HG02623 (cell line): ENCODE data around the gene KCNAB2.
"Not testable (repeated sequence)": the region's sequence is repeated elsewhere in the genome, so short reads cannot be mapped to it uniquely, and the experiment has no call there.

Experiments used
- ATAC-seq: cut with Tn5 transposase; IDR thresholded peaks from one replicate; pipeline ENCODE4 v1.9.1; 2021; ENCODE audit warnings: moderate library complexity; ENCODE audit not compliant: unreplicated experiment

Gene KCNAB2

GRCh38 chr1:6009120-6010040, 36.3 kb upstream of the KCNAB2 start:
- no peak for ATAC-seq

- ATAC-seq = no peak
These were observed 35.1 kb upstream of the KCNAB2 start for GRCh38 chr1:6010554-6010953.

GRCh38 chr1:6011161-6011945, 34.3 kb upstream of the KCNAB2 start:
- no peak for ATAC-seq

GRCh38 chr1:6011946-6012258, 33.8 kb upstream of the KCNAB2 start:
- no peak for ATAC-seq

- no peak for ATAC-seq
These were observed 33.0 kb upstream of the KCNAB2 start for GRCh38 chr1:6012529-6013318.

DNA sequence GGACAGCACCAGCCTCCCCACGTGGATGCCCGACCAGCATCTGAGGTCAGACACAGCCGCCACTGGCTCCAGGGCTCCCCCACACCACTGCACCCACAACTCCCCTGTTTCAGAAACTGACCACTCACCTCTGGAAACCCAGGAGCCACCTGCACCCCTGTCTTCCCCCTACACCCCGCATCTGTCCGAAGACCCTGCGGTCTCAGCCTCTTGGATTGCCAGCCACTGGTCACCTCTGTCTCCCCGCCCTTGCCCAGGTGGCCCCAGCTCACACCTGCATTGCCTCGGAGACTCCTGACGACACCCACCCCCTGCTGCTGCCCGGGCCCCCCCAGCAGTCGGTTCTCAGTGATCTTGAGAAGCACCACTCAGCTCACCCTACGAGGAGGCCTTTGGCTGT, 32.2 kb upstream of the KCNAB2 start:
- no peak for ATAC-seq

DNA sequence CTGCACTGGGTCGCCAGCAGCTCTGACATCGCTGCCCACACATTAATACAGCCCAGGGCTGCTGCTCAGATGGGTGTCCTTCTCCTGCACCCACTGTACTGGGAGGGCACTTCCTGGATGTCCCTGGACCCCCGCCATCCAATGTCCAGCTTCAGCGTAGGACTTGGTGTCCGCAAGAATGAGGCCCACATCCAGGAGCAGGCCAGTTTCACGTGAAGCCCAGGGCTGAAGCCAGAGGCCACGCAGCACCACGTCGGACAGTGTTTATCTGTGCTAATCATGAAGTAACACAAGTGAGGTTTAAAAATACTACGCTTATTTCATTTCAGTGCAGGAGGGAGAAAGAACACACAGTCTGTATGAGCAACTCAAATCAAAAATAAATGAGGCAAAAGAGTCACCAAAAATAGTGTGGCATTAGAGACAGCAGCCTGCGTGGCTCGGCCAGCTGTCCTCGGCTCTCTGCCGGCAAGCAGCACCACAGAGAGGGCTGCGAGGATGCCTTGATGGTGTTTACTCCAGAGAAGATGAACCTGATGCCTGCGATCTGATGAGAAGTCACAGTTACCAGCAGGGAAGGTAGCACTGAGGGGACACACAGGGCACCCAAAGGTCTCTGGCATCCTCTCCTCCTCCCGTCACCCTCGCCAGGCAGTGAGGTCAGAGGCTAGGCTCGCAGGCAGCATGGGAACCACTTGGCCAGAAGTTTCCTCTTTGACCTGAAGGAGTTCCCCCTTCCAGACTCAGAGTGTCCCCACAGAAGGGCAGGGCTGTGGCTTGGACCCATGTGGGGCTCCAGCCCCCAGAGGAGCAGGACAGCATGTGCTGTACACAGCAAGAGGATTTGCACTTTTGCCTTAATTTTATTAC, 31.3 kb upstream of the KCNAB2 start:
- no peak for ATAC-seq

- no peak for ATAC-seq
These were observed 29.4 kb upstream of the KCNAB2 start for GRCh38 chr1:6016191-6016865.

DNA sequence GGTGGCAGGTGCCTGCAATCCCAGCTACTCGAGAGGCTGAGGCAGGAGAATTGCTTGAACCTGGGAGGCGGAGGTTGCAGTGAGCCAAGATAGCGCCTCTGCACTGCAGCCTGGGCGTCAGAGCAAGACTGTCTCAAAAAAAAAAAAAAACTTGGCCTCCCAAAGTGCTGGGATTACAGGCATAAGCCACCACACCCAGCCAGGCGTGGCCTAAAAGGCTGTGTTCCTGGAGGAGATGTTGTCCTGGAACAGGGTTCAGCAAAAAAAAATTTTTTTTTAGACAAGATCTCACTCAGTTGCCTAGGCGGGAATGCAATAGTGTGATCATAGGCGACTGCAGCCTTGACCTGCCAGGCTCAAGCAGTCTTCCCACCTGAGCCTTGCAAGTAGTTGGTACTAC, 28.0 kb upstream of the KCNAB2 start:
- not testable (repeated sequence) for ATAC-seq

DNA sequence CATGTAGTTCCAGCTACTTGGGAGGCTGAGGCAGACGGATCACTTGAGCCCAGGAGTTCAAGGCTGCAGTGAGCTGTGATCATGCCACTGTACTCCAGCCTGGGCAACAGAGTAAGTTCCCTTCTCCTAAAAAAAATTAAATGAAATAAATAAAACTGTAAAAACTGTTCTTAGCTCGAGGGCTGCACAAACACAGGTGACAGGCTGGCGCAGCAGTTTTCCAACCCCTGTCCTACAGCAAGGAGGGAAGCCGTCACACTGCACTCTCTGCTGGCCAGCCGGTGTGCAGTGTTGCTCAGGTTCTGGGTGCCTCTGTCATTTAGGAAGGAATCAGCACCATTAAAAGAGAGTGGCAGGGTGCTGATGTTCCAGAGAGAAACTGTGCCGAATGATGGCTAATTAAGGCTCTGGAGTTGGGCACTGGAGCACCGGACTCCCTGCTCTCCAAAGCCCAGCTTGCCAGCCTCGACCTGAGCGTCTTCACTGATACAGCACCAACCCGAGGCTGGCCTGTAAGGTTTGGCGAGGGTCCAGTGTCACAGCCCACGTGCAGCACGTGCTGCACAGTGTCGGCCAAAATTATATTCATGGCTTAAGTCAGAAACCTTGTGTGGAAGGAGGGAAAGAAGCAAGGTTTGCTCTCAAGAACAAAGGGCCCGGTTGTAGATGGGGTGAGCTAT, 26.4 kb upstream of the KCNAB2 start:
- ATAC-seq = no peak

DNA sequence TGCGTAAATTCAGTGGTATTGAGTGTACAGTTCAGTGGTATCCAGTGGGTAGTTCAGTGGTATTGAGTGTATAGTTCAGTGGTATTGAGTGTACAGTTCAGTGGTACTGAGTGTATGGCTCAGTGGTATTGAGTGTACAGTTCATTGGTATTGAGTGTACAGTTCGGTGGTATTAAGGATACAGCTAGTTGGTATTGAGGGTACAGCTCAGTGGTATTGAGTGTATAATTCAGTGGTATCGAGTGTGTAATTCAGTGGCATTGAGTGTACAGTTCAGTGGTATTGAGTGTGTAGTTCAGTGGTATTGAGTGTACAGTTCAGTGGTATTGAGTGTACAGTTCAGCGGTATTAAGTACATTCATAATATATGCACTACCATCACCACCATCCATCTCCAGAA, 23.5 kb upstream of the KCNAB2 start:
- ATAC-seq = no peak

DNA sequence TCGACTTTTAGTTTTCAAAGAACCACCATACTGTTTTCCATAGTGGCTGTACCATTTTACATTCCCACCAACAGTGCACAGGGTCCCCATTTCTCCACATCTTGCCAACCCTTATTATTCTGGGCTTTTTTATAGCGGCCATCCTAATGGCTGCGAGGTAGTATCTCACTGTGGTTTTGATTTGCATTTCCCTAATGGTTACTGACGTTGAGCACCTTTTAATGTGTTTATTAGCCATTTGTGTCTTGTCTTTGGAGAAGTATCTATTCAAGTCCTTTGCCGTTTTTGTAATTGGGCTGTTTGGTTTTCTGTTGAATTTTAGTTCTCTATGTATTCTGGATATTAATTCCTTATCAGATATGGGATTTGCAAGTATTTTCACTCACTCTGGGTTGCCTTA, 22.3 kb upstream of the KCNAB2 start:
- no peak for ATAC-seq

DNA sequence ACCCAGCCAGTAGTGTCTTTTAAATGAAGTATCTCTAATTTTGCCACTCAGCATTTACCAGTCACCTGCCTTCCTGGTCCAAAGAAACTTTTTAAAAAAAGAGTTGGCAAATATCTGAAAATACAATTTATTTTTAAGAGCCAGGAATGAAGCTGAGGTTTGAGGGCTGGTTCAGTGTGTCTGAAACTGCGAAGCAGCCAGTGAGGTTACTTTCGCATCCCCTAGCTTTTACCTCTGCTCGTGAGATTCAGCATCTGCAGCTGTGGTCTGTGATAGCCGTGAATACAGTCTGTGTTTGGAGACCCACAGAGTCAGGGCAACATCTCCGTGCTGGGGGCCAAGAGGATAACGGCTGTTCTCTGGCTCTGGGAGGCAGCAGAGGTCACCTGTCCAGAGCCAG, 21.3 kb upstream of the KCNAB2 start:
- no peak for ATAC-seq

DNA sequence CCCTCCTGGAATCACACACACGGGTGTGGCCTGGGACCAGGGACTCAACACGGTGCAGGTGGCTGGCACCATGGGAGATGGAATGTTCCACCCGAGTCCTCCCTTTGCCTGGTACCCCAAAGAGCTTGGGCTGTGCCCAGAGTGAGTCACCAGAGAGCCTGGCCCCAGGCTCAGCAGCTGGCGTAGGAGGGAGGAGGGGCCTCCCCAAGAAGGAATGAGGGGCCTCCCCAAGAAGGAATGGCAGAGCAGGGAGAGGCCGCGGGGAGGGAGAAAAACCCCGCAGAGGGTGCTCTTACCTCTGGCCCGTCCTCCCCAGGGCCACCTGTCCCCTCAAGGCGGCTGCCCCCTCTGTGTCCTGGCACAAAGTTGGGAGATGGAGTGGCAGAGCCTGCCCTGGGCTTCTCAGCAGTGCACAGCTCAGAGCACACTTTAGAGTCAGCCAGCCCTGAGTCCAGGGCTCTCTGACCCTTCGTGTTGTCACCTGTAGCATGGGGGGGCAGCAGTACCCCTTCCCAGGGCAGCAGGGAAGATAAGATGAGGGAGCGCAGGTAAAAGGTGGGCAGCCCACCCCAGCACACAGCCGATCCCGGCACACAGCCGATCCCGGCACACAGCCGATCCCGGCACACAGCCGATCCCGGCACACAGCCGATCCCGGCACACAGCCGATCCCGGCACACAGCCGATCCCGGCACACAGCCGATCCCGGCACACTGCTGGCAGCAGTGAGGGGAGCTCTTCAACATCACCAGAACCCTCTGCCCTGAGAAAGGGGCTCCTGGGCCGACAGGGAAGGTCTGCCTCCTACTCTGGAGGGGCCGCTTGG, 20.2 kb upstream of the KCNAB2 start:
- no peak for ATAC-seq

DNA sequence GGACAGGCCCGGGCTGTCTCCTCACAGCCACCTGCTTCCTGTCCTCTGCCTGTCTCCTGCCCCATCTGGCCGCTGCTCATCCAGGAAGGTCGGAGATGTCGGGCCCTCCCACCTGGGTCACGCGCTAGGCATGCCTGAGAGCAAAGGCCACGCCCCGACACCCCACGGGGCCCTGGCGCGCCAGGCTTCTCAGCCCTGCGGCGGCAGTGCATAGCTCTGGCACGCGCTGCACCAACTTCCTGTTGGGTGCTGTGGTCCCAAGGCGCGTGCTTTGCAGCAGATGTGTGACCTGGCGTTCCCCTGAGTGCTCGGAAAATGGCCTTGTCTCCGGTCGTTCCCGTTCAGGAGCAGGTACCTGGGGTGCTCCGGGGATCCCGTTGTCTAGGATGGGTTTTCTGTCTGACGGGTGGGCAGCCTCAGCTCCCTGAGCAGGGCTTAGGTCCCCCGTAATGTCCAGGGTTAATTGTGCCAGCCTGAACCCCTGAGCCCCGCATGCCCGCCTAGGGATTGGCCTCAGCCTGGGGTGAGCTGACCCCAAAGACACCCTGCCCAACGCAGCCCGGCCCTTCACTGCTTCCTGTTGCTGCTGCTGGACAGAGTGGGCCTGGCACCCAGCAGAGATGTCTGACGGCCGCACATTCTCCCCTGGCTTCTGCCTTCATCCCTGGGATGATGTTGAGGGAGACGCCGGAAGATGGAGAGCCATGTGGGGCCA, 19.4 kb upstream of the KCNAB2 start:
- peak; percentile 69 for ATAC-seq

DNA sequence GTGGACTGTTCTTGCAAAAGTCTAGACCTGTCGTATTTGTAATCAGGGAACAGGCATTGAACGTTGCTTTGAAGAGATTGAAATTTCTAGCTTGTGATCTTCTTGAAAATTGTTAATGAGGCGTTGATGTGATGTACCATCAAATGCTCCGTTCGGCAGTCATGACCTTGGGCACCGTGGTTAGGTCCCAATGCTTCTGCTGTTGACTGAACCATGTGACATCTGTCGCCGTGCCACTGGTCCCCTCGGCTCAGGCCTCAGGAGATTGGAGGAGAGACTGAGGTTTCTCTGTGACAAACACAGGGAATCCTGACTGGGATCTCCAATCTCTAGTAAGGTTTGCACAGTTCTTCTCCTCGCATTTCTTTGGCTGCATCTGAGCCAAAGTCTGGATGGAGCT, 18.1 kb upstream of the KCNAB2 start:
- no peak for ATAC-seq

DNA sequence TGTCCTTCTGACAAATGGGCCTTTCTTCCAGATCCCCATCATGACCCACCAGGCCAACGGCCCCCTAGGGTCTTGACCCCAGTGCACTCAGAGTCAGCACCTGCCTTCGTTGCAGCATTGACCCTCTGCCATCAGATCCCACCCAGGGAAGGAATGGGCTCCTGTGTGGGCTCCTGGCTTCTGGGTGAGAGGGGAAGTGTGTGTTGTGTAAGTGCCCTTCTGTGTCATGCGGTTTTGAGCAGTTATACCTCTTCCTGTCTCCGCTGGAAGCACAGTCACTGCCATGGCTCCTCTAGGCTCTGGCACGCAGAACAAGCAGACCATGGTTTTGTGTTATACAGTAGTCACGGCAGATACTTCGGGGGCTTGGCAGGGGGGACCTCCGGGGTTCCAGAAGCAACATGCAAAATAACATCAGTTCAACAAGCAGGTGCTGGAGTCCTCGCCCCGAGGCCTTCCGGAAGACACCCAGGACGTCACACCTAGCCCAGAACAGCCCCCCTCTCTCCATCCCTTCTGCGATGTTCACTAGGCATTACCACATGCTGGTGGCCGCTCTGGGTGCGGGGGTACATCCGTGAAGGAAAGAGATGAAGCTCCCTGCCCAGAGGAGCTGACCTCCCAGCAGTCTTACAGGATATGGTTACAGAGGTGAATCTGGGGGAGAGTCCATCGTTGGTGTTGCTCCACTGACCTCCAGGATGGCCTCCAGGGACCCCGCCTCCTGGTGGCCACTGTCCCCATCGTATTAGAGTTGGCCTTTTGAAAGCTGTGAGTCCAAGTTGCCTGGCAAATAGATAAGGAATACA, 17.4 kb upstream of the KCNAB2 start:
- no peak for ATAC-seq
